Heart left ventricle (tissue), 16 donors: Measurements from ENCODE around the gene CNPY4. TPM values are rescaled to one million over a fixed set of nuclear protein-coding genes. Genes with fewer than 3 reads are reported as not detected.
A peak's percentile ranks its signal among the peaks of the same experiment; 100 is the strongest.

Experiments used
- ATAC-seq, 4 donors: fragments of 200-7000 bp; cut with Tn5 transposase; one replicate each; pipeline ENCODE4 v1.9.1; 2020 to 2022; ENCODE audit warnings: moderate library complexity in 4 of 4, mild to moderate bottlenecking in 3 of 4, moderate number of reproducible peaks in 1 of 4
- DNase-seq, 5 donors: peaks; one replicate each; pipeline ENCODE4 v3.0.0-alpha.2; 2020
- H3K27ac ChIP-seq, 12 donors: fragments of 200-600 bp; sonication (generic) in 4 of 12; one replicate each; pipeline versions ENCODE4 v1.5.0 to v1.8.0; 2016 to 2022; ENCODE audit warnings: mild to moderate bottlenecking in 2 of 12
- H3K27me3 ChIP-seq, 9 donors: fragments of 200-600 bp; sonication (generic) in 2 of 9; one replicate each; pipeline versions ENCODE4 v1.5.1 to v1.8.0; 2016 to 2022; ENCODE audit warnings: mild to moderate bottlenecking in 3 of 9
- H3K36me3 ChIP-seq, 9 donors: fragments of 200-600 bp; sonication (generic) in 2 of 9; one replicate each; pipeline versions ENCODE4 v1.5.0 to v1.8.0; 2018 to 2022; ENCODE audit warnings: mild to moderate bottlenecking in 2 of 9
- H3K4me1 ChIP-seq, 12 donors: fragments of 200-600 bp; sonication (generic) in 4 of 12; one replicate each; pipeline versions ENCODE4 v1.5.0 to v1.8.0; 2016 to 2022; ENCODE audit warnings: mild to moderate bottlenecking in 3 of 12
- H3K4me3 ChIP-seq, 12 donors: fragments of 200-600 bp; sonication (generic) in 4 of 12; one replicate each; pipeline versions ENCODE4 v1.5.0 to v1.8.0; 2017 to 2022; ENCODE audit warnings: mild to moderate bottlenecking in 9 of 12, moderate library complexity in 4 of 12
- H3K9me3 ChIP-seq, 12 donors: fragments of 200-600 bp; sonication (generic) in 4 of 12; one replicate each; pipeline versions ENCODE4 v1.5.0 to v1.8.0; 2016 to 2022; ENCODE audit warnings: mild to moderate bottlenecking in 1 of 12
- CTCF ChIP-seq, 12 donors: fragments of 200-600 bp; sonication (generic) in 4 of 12; IDR thresholded peaks; one replicate each; pipeline versions ENCODE4 v1.5.0 to v1.8.0; 2018 to 2022; ENCODE audit warnings: antibody characterized with exemption in 12 of 12, mild to moderate bottlenecking in 5 of 12
- POLR2A ChIP-seq, 2 donors: fragments of 450-650 bp; IDR thresholded peaks; one replicate each; pipeline ENCODE4 v1.6.1; 2017; ENCODE audit warnings: antibody characterized with exemption in 2 of 2, mild to moderate bottlenecking in 2 of 2, moderate library complexity in 2 of 2
- WGBS, 4 donors: extraction: QIAGEN DNeasy Blood & Tissue Kit in 2 of 4; methylation state at CpG; one replicate each; pipeline versions ENCODE4 v1.1.5 to v1.1.7; 2013 to 2018; 5-methylcytosine and 5-hydroxymethylcytosine counted together
- intact Hi-C, 10 donors: fragments of 100-400 bp; cut with DNase I; formaldehyde crosslinking; loops; one replicate each; pipeline versions ENCODE4 v1.11.1 to v1.14.2; 2022
- polyA plus RNA-seq, 2 donors: library from polyadenylated mRNA; stranded (reverse); fragments of 200-250 nt; gene quantifications; one replicate each; pipeline ENCODE4 v1.2.3, GENCODE V29; 2013
- total RNA-seq, 9 donors: library from RNA; depleted of rRNA in 2 of 9; stranded (reverse); fragments of >200 nt in 2 of 9; fragmentation: NEBNext Ultra II Directional in 3 of 9; extraction: Animal tissue kit (Norgen Biotek cat#: 25700) in 3 of 9; gene quantifications; one replicate each; pipeline versions ENCODE4 v1.1.0 to v1.2.4, GENCODE V29; 2016 to 2023
- donor health status: ischemic (EF 13 %, LVEDD 7.1; RV severe dilation, severe dysfunction).
- donor health status: healthy with polysubstance abuse.
- donor health status: DM: no; HTN: yes; CAD: no.
- donor health status: DM: no; HTN: no; CAD: no.
- donor health status: ischemic (EF 25% LVEDD 6.9; RV normal size, moderate dysfunction).
- donor health status: ischemic (EF 25% LVEDD 5.7; RV mildly dilated, moderate dysfunction).
- donor health status: healthy.
- donor health status: DM: yes; HTN: yes; CAD: no.
- donor health status: ischemic (EF 35%, LVEDD 5.7; RV mildly dilated, moderate dysfunction).
- donor health status: nonischemic (EF 11% LVEDD 7.7; RV severe dilation, severe dysfunction).
- donor health status: DM: yes; HTN: yes; CAD: no.
- donor health status: PGD.
- donor health status: ischemic (EF 29% LVEDD 5.4; RV normal size, mild dysfunction).
- donor health status: nonischemic (EF 23%, LVEDD 6.1; RV moderate dilation, normal function).

The CNPY4 gene
- total and polyA plus RNA-seq, 11 donors: 5.9 to 10.8 (median 8.5) TPM

GRCh38 chr7:100088621-100089457 lies 30.6 kb upstream of the CNPY4 start, which contains the start of gene COPS6:
Gene COPS6, plus strand, starts transcription at chr7:100088969. Its CDS starts 22 bp downstream, at chr7:100088991.
- peak; percentile 48 to 88 (median 88) for ATAC-seq
- WGBS, 4 donors: 0 to 2% (median 1%) methylated on average over 32 to 68 of the region's 68 CpGs
- Histone ChIP-seq H3K4me3 (peak within 1 kb of the TSS; percentile 62 to 96 (median 87)), H3K36me3 (peaks cover 0 to 38% (median 36%) of the 10 kb centered on the region in 9 donors), H3K4me1 (peaks cover 0 to 31% (median 16%) of the 10 kb centered on the region in 12 donors), H3K27me3 (no peaks in the 10 kb centered on the region), H3K27ac (peak within 1 kb of the TSS; percentile 70 to 97 (median 93)), H3K9me3 (no peaks in the 10 kb centered on the region)
- intact Hi-C loops: loop anchor here in 4 of 10 donors (5.0 to 10.0 kb wide), 2 partner anchors 38 to 174 kb away; partner anchors contain the start of genes TRIM4 (in 3 of the 4) and MBLAC1 (in 1 of the 4)
- TF ChIP-seq CTCF (IDR thresholded peaks at IDR 0.05) (no peak), POLR2A (IDR thresholded peaks at IDR 0.05) (peak in 1 of 2 donors; percentile 89)
- DNase-seq: peak; percentile 88 to 94 (median 91)

- no peak for ATAC-seq
- Histone ChIP-seq H3K4me3 (peak overlapping the region; percentile 62 to 96 (median 87)), H3K9me3 (no peaks in the 10 kb centered on the region), H3K4me1 (peaks cover 0 to 31% (median 16%) of the 10 kb centered on the region in 12 donors), H3K27ac (peak overlapping the region in 10 of 12 donors; percentile 85 to 97 (median 93)), H3K27me3 (no peaks in the 10 kb centered on the region), H3K36me3 (peaks cover 0 to 46% (median 44%) of the 10 kb centered on the region in 9 donors)
- DNase-seq: no peak
- intact Hi-C loops: loop anchor here in 5 of 10 donors (5.0 to 10.0 kb wide), 2 partner anchors 38 to 175 kb away; partner anchors contain the start of genes TRIM4 (in 3 of the 5) and MBLAC1 (in 2 of the 5)
- no peak for TF ChIP-seq POLR2A (IDR thresholded peaks at IDR 0.05)
- TF ChIP-seq CTCF (IDR thresholded peaks at IDR 0.05): no peak
- WGBS, 4 donors: 37 to 42% (median 40%) methylated on average over 7 of the region's 7 CpGs
Measured at GRCh38 chr7:100089458-100090196, 29.8 kb upstream of the CNPY4 start.

- H3K27ac ChIP-seq: no peak overlapping the region
- ATAC-seq (no peak), DNase-seq (no peak)
- TF ChIP-seq POLR2A (IDR thresholded peaks at IDR 0.05) (no peak), CTCF (IDR thresholded peaks at IDR 0.05) (no peak)
- 87 to 92% (median 88%) methylated on average over 13 to 14 of the region's 14 CpGs for WGBS, 4 donors
- H3K9me3 ChIP-seq: no peaks in the 10 kb centered on the region
- intact Hi-C loops: loop anchor here in 1 of 10 donors (5.0 kb wide), 1 partner anchor 37 kb away; the partner anchor contains the start of gene MBLAC1
- H3K27me3 ChIP-seq: no peaks in the 10 kb centered on the region
- H3K4me1 ChIP-seq: peaks cover 0 to 28% (median 16%) of the 10 kb centered on the region in 12 donors
- no peak overlapping the region for H3K4me3 ChIP-seq
- peaks cover 0 to 58% (median 55%) of the 10 kb centered on the region in 9 donors for H3K36me3 ChIP-seq
Measured at GRCh38 chr7:100090527-100091410, 28.7 kb upstream of the CNPY4 start.
